Fibroblast of villous mesenchyme (primary cell): ENCODE measurements around the gene NKX6-2. TPM values are rescaled to one million over a fixed set of nuclear protein-coding genes. Genes with fewer than 3 reads are reported as not detected.

Experiments
- DNase-seq: peaks from one replicate; pipeline ENCODE4 v3.0.0-alpha.2; 2010; ENCODE audit warnings: low read depth
- H3K4me3 ChIP-seq: 2 replicates; pipeline ENCODE4 v1.5.1; 2011; ENCODE audit warnings: low read depth, mild to moderate bottlenecking, low read length
- CTCF ChIP-seq: IDR thresholded peaks from 2 replicates; pipeline ENCODE4 v1.5.1; 2012; ENCODE audit warnings: low read depth, mild to moderate bottlenecking, low read length; ENCODE audit not compliant: insufficient read depth
- total RNA-seq: library from RNA; depleted of rRNA; stranded (reverse); fragments of >200 nt; gene quantifications from 2 replicates; pipeline ENCODE4 v1.2.3, GENCODE V29; 2012

NKX6-2 gene
- total RNA-seq, 1 donor, result not detected

- no peak for TF ChIP-seq CTCF
- H3K4me3 ChIP-seq, result no peak overlapping the region
- no peak for DNase-seq
Measured at GRCh38 chr10:132812520-132812919, 26.6 kb upstream of the NKX6-2 start.

GRCh38 chr10:132811891-132812481 lies 26.0 kb upstream of the NKX6-2 start:
- H3K4me3 ChIP-seq, result no peak overlapping the region
- DNase-seq, result no peak
- no peak for TF ChIP-seq CTCF

- no peak for DNase-seq
- TF ChIP-seq CTCF, result no peak
- H3K4me3 ChIP-seq, result no peak overlapping the region
Measured at GRCh38 chr10:132810807-132811700, 25.1 kb upstream of the NKX6-2 start.

GRCh38 chr10:132810141-132810806 lies 24.3 kb upstream of the NKX6-2 start:
- no peak for TF ChIP-seq CTCF
- DNase-seq, result no peak

GRCh38 chr10:132809232-132810140 lies 23.5 kb upstream of the NKX6-2 start:
- no peak for TF ChIP-seq CTCF
- H3K4me3 ChIP-seq, result no peak overlapping the region
- DNase-seq, result no peak

More at GRCh38 chr10:132810141-132810806, 24.3 kb upstream of the NKX6-2 start:
- H3K4me3 ChIP-seq, result no peak overlapping the region
